CD8-positive, alpha-beta memory T cell (primary cell): ENCODE measurements around the gene ZFC3H1. TPM values are rescaled to one million over a fixed set of nuclear protein-coding genes. Genes with fewer than 3 reads are reported as not detected.
A peak's percentile ranks its signal among the peaks of the same experiment; 100 is the strongest.

ENCODE experiments used
- CTCF ChIA-PET: fragments of 350-600 bp; sonication (Branson Sonifier 250); formaldehyde crosslinking; loops from one replicate; lab custom pipeline; 2021; ENCODE audit warnings: antibody characterized with exemption; lab: Charles Lee
- POLR2A ChIA-PET: fragments of 350-600 bp; sonication (Branson Sonifier 250); formaldehyde crosslinking; loops from one replicate; lab custom pipeline; 2021; ENCODE audit warnings: antibody characterized with exemption; lab: Charles Lee
- DNase-seq, 5 donors: peaks; one replicate each; pipeline versions ENCODE4 v3.0.0 to v3.0.0-alpha.2; 2020 to 2022; ENCODE audit warnings: mixed read lengths in 1 of 5
- H3K27ac ChIP-seq: one replicate; pipeline ENCODE4 v1.7.0; 2013; ENCODE audit warnings: low read depth, mild to moderate bottlenecking, low read length, moderate library complexity
- H3K27me3 ChIP-seq: 2 replicates; pipeline ENCODE4 v1.7.0; 2013; ENCODE audit warnings: low read length, mild to moderate bottlenecking; ENCODE audit not compliant: insufficient read depth, poor library complexity, severe bottlenecking
- H3K36me3 ChIP-seq: 2 replicates; pipeline ENCODE4 v1.7.0; 2013; ENCODE audit warnings: mild to moderate bottlenecking, low read length, moderate library complexity; ENCODE audit not compliant: insufficient read depth
- H3K4me1 ChIP-seq: 2 replicates; pipeline ENCODE4 v1.7.0; 2013; ENCODE audit warnings: mild to moderate bottlenecking, low read length, moderate library complexity; ENCODE audit not compliant: insufficient read depth
- H3K4me3 ChIP-seq: 2 replicates; pipeline ENCODE4 v1.7.0; 2013; ENCODE audit warnings: mild to moderate bottlenecking, low read length
- H3K9me3 ChIP-seq: 2 replicates; pipeline ENCODE4 v1.7.0; 2013; ENCODE audit warnings: mild to moderate bottlenecking, low read length
- H3K27ac Mint-ChIP-seq, 8 donors: one replicate each; pipeline ENCODE4 v1.8.0; 2020 to 2021; ENCODE audit warnings: mixed read lengths in 8 of 8, mild to moderate bottlenecking in 6 of 8, inconsistent platforms in 3 of 8, moderate library complexity in 3 of 8
- H3K27me3 Mint-ChIP-seq, 2 donors: one replicate each; pipeline ENCODE4 v1.8.0; 2020 to 2021; ENCODE audit warnings: mixed read lengths in 2 of 2, mild to moderate bottlenecking in 1 of 2, moderate library complexity in 1 of 2
- H3K36me3 Mint-ChIP-seq, 3 donors: one replicate each; pipeline ENCODE4 v1.8.0; 2020 to 2021; ENCODE audit warnings: mixed read lengths in 3 of 3, inconsistent platforms in 1 of 3, mild to moderate bottlenecking in 1 of 3
- H3K4me1 Mint-ChIP-seq, 3 donors: one replicate each; pipeline ENCODE4 v1.8.0; 2020 to 2021; ENCODE audit warnings: mixed read lengths in 3 of 3, inconsistent platforms in 1 of 3, mild to moderate bottlenecking in 1 of 3
- H3K4me3 Mint-ChIP-seq, 7 donors: one replicate each; pipeline ENCODE4 v1.8.0; 2020 to 2021; ENCODE audit warnings: mixed read lengths in 7 of 7, mild to moderate bottlenecking in 6 of 7, moderate library complexity in 4 of 7, inconsistent platforms in 2 of 7
- H3K9me3 Mint-ChIP-seq, 5 donors: one replicate each; pipeline ENCODE4 v1.8.0; 2020 to 2022; ENCODE audit warnings: mixed read lengths in 5 of 5, mild to moderate bottlenecking in 3 of 5, moderate library complexity in 2 of 5, inconsistent platforms in 1 of 5
- polyA plus RNA-seq: library from polyadenylated mRNA; unstranded; fragments of 300-500 nt; fragmentation: Illumina TruSeq; gene quantifications from one replicate; pipeline ENCODE4 v1.2.3, GENCODE V29; 2021
- total RNA-seq, 2 experiments: library from RNA; stranded (reverse); gene quantifications; one replicate each; pipeline ENCODE4 v1.2.3, GENCODE V29; 2021

Gene ZFC3H1
- total and polyA plus RNA-seq, 3 experiments from 2014 or later: 27.9 to 42.6 (median 37.5) TPM

GRCh38 chr12:71605039-71605438 is 58.6 kb downstream of the ZFC3H1 start:
- ChIA-PET CTCF (interaction anchor here (0.6 kb wide), 1 partner anchor 142 kb away, joined by 3 read pairs; no protein-coding TSS in a partner anchor), POLR2A (no interaction called here)
- Mint-ChIP-seq H3K27ac (peak overlapping the region in 5 of 8 donors; percentile 20 to 85 (median 48)), H3K4me1 (peaks cover 0 to 4% (median 2%) of the 10 kb centered on the region in 3 donors), H3K27me3 (no peaks in the 10 kb centered on the region), H3K36me3 (peaks cover 0 to 40% (median 13%) of the 10 kb centered on the region in 3 donors), H3K9me3 (no peaks in the 10 kb centered on the region), H3K4me3 (no peak overlapping the region)
- H3K9me3 ChIP-seq: no peaks in the 10 kb centered on the region
- peaks cover 4% of the 10 kb centered on the region for H3K4me1 ChIP-seq
- DNase-seq: no peak
- peaks cover 4% of the 10 kb centered on the region for H3K36me3 ChIP-seq
- no peak overlapping the region for H3K4me3 ChIP-seq
- H3K27me3 ChIP-seq: no peaks in the 10 kb centered on the region
- H3K27ac ChIP-seq: no peak overlapping the region

GRCh38 chr12:71602761-71603577 is 60.7 kb downstream of the ZFC3H1 start:
- ChIA-PET CTCF (no interaction called here), POLR2A (no interaction called here)
- Mint-ChIP-seq H3K27me3 (peaks cover 0 to 3% of the 10 kb centered on the region in 2 donors), H3K27ac (peak overlapping the region in 4 of 8 donors; percentile 32 to 75 (median 52)), H3K36me3 (peaks cover 0 to 21% (median 8%) of the 10 kb centered on the region in 3 donors), H3K4me3 (no peak overlapping the region), H3K4me1 (no peaks in the 10 kb centered on the region), H3K9me3 (peaks cover 0 to 1% (median 0%) of the 10 kb centered on the region in 5 donors)
- Histone ChIP-seq H3K27me3 (no peaks in the 10 kb centered on the region), H3K9me3 (no peaks in the 10 kb centered on the region), H3K4me3 (no peak overlapping the region), H3K4me1 (no peaks in the 10 kb centered on the region), H3K27ac (no peak overlapping the region), H3K36me3 (no peaks in the 10 kb centered on the region)
- no peak for DNase-seq

GRCh38 chr12:71601546-71601945 is 62.1 kb downstream of the ZFC3H1 start:
- Histone ChIP-seq H3K27ac (no peak overlapping the region), H3K9me3 (no peaks in the 10 kb centered on the region), H3K36me3 (no peaks in the 10 kb centered on the region), H3K27me3 (no peaks in the 10 kb centered on the region), H3K4me1 (no peaks in the 10 kb centered on the region), H3K4me3 (no peak overlapping the region)
- POLR2A ChIA-PET: no interaction called here
- Mint-ChIP-seq H3K27me3 (peaks cover 1 to 3% of the 10 kb centered on the region in 2 donors), H3K9me3 (peaks cover 0 to 1% (median 0%) of the 10 kb centered on the region in 5 donors), H3K4me1 (no peaks in the 10 kb centered on the region), H3K36me3 (peaks cover 0 to 7% (median 0%) of the 10 kb centered on the region in 3 donors), H3K4me3 (no peak overlapping the region), H3K27ac (no peak overlapping the region)
- DNase-seq: no peak
- CTCF ChIA-PET: no interaction called here

- peaks cover 0 to 1% (median 0%) of the 10 kb centered on the region in 5 donors for H3K9me3 Mint-ChIP-seq
- H3K27ac Mint-ChIP-seq: no peak overlapping the region
Observed at GRCh38 chr12:71599210-71599609, 64.4 kb downstream of the ZFC3H1 start.

GRCh38 chr12:71594214-71594948 is 69.3 kb downstream of the ZFC3H1 start:
- H3K9me3 Mint-ChIP-seq: no peaks in the 10 kb centered on the region

More at GRCh38 chr12:71599210-71599609, 64.4 kb downstream of the ZFC3H1 start:
- CTCF ChIA-PET: no interaction called here
- DNase-seq: no peak
- no peaks in the 10 kb centered on the region for H3K4me1 ChIP-seq
- no peaks in the 10 kb centered on the region for H3K9me3 ChIP-seq
- no peak overlapping the region for H3K27ac ChIP-seq
- no peaks in the 10 kb centered on the region for H3K36me3 Mint-ChIP-seq
- no peaks in the 10 kb centered on the region for H3K36me3 ChIP-seq
- H3K4me3 Mint-ChIP-seq: no peak overlapping the region
- peaks cover 9 to 19% of the 10 kb centered on the region in 2 donors for H3K27me3 Mint-ChIP-seq
- POLR2A ChIA-PET: no interaction called here
- H3K27me3 ChIP-seq: no peaks in the 10 kb centered on the region
- H3K4me3 ChIP-seq: no peak overlapping the region
- no peaks in the 10 kb centered on the region for H3K4me1 Mint-ChIP-seq

GRCh38 chr12:71592841-71593240 is 70.8 kb downstream of the ZFC3H1 start:
- H3K9me3 Mint-ChIP-seq: no peaks in the 10 kb centered on the region
- H3K4me1 Mint-ChIP-seq: no peaks in the 10 kb centered on the region

More at GRCh38 chr12:71594214-71594948, 69.3 kb downstream of the ZFC3H1 start:
- Histone ChIP-seq H3K4me3 (no peak overlapping the region), H3K9me3 (no peaks in the 10 kb centered on the region), H3K36me3 (no peaks in the 10 kb centered on the region), H3K27me3 (no peaks in the 10 kb centered on the region), H3K4me1 (no peaks in the 10 kb centered on the region), H3K27ac (no peak overlapping the region)
- POLR2A ChIA-PET: no interaction called here
- no peak overlapping the region for H3K27ac Mint-ChIP-seq
- no peak for DNase-seq
- peaks cover 23 to 60% of the 10 kb centered on the region in 2 donors for H3K27me3 Mint-ChIP-seq
- no peak overlapping the region for H3K4me3 Mint-ChIP-seq
- CTCF ChIA-PET: no interaction called here
- H3K36me3 Mint-ChIP-seq: peaks cover 0 to 3% (median 0%) of the 10 kb centered on the region in 3 donors
- no peaks in the 10 kb centered on the region for H3K4me1 Mint-ChIP-seq

GRCh38 chr12:71591601-71592000 is 72.0 kb downstream of the ZFC3H1 start:
- Mint-ChIP-seq H3K4me3 (no peak overlapping the region), H3K4me1 (no peaks in the 10 kb centered on the region), H3K36me3 (peaks cover 0 to 3% (median 0%) of the 10 kb centered on the region in 3 donors), H3K27me3 (peaks cover 21 to 74% of the 10 kb centered on the region in 2 donors), H3K9me3 (no peaks in the 10 kb centered on the region), H3K27ac (no peak overlapping the region)
- Histone ChIP-seq H3K4me3 (no peak overlapping the region), H3K36me3 (no peaks in the 10 kb centered on the region), H3K9me3 (no peaks in the 10 kb centered on the region), H3K27ac (no peak overlapping the region), H3K4me1 (no peaks in the 10 kb centered on the region), H3K27me3 (no peaks in the 10 kb centered on the region)
- ChIA-PET POLR2A (no interaction called here), CTCF (no interaction called here)
- no peak for DNase-seq

More at GRCh38 chr12:71592841-71593240, 70.8 kb downstream of the ZFC3H1 start:
- H3K27me3 ChIP-seq: no peaks in the 10 kb centered on the region
- Mint-ChIP-seq H3K36me3 (peaks cover 0 to 3% (median 0%) of the 10 kb centered on the region in 3 donors), H3K4me3 (no peak overlapping the region), H3K27ac (no peak overlapping the region), H3K27me3 (peaks cover 23 to 66% of the 10 kb centered on the region in 2 donors)
- H3K4me3 ChIP-seq: no peak overlapping the region
- no peak for DNase-seq
- no peaks in the 10 kb centered on the region for H3K4me1 ChIP-seq
- H3K36me3 ChIP-seq: no peaks in the 10 kb centered on the region
- no peaks in the 10 kb centered on the region for H3K9me3 ChIP-seq
- ChIA-PET POLR2A (no interaction called here), CTCF (no interaction called here)
- H3K27ac ChIP-seq: no peak overlapping the region

- Mint-ChIP-seq H3K4me1 (no peaks in the 10 kb centered on the region), H3K27me3 (peaks cover 16 to 64% of the 10 kb centered on the region in 2 donors), H3K9me3 (no peaks in the 10 kb centered on the region), H3K36me3 (peaks cover 0 to 3% (median 0%) of the 10 kb centered on the region in 3 donors), H3K27ac (no peak overlapping the region), H3K4me3 (no peak overlapping the region)
- no peaks in the 10 kb centered on the region for H3K4me1 ChIP-seq
- no peaks in the 10 kb centered on the region for H3K27me3 ChIP-seq
- H3K4me3 ChIP-seq: no peak overlapping the region
- DNase-seq: no peak
- H3K36me3 ChIP-seq: no peaks in the 10 kb centered on the region
- POLR2A ChIA-PET: no interaction called here
- no peaks in the 10 kb centered on the region for H3K9me3 ChIP-seq
- H3K27ac ChIP-seq: no peak overlapping the region
- CTCF ChIA-PET: no interaction called here
Observed at GRCh38 chr12:71589478-71589881, 74.2 kb downstream of the ZFC3H1 start.
